Mesodermal cell (in vitro differentiated cells): ENCODE results near the gene ARF1.

ENCODE experiments used
- H3K27ac ChIP-seq: 2 replicates; pipeline ENCODE4 v1.7.0; 2013; ENCODE audit warnings: mild to moderate bottlenecking, low read depth, low read length, moderate library complexity; ENCODE audit not compliant: severe bottlenecking
- H3K36me3 ChIP-seq: 2 replicates; pipeline ENCODE4 v1.7.1; 2013; ENCODE audit warnings: mild to moderate bottlenecking, low read length, moderate library complexity; ENCODE audit not compliant: control insufficient read depth, insufficient read depth
- H3K4me1 ChIP-seq: one replicate; pipeline ENCODE4 v1.7.1; 2013; ENCODE audit warnings: mild to moderate bottlenecking, low read length; ENCODE audit not compliant: insufficient read depth, control insufficient read depth, poor library complexity, severe bottlenecking
- H3K4me3 ChIP-seq: 2 replicates; pipeline ENCODE4 v1.7.0; 2013; ENCODE audit warnings: low read length, control low read depth, mild to moderate bottlenecking; ENCODE audit not compliant: insufficient read depth, poor library complexity, severe bottlenecking; ENCODE audit errors: extremely low read depth
- H3K9me3 ChIP-seq: 2 replicates; pipeline ENCODE4 v1.7.1; 2013; ENCODE audit warnings: mild to moderate bottlenecking, low read length, moderate library complexity; ENCODE audit not compliant: control insufficient read depth
- WGBS, 2 experiments: methylation state at CpG; one replicate each; pipeline ENCODE4 v1.1.5; 2013; ENCODE audit warnings: missing lambda C conversion rate in 2 of 2; ENCODE audit not compliant: insufficient coverage in 2 of 2; 5-methylcytosine and 5-hydroxymethylcytosine counted together

ARF1 gene

DNA sequence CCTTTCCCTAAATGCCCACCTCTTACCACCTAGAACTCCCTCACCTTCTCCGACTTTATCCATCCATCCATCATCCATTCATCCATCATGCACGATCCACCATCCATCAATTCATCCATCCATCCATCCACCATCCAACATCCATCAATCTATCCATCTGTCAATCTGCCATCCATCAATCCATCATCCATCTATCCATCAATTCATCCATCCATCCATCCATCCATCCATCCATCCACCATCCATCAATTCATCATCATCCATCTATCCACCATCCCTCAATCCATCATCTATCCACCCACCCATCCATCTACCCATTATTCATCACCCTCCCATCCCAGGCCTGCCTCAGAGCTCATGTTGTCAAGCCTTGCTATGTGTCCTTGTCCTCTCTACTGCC, 41.2 kb upstream of the ARF1 start:
- no peak overlapping the region for H3K4me3 ChIP-seq
- H3K9me3 ChIP-seq, result no peaks in the 10 kb centered on the region
- H3K36me3 ChIP-seq, result no peaks in the 10 kb centered on the region
- no peaks in the 10 kb centered on the region for H3K4me1 ChIP-seq
- no peak overlapping the region for H3K27ac ChIP-seq
- 69 to 81% methylated on average over 2 of the region's 2 CpGs for WGBS, 2 experiments

GRCh38 chr1:228042508-228042907, 40.0 kb upstream of the ARF1 start:
- Histone ChIP-seq H3K27ac (no peak overlapping the region), H3K36me3 (no peaks in the 10 kb centered on the region), H3K4me1 (no peaks in the 10 kb centered on the region), H3K9me3 (no peaks in the 10 kb centered on the region), H3K4me3 (no peak overlapping the region)

- no peaks in the 10 kb centered on the region for H3K9me3 ChIP-seq
- H3K4me1 ChIP-seq, result no peaks in the 10 kb centered on the region
- 66 to 78% methylated on average over 5 to 6 of the region's 7 CpGs for WGBS, 2 experiments
- H3K27ac ChIP-seq, result no peak overlapping the region
- no peaks in the 10 kb centered on the region for H3K36me3 ChIP-seq
- no peak overlapping the region for H3K4me3 ChIP-seq
Measured at GRCh38 chr1:228043281-228043848, 39.1 kb upstream of the ARF1 start.

GRCh38 chr1:228044961-228045360, 37.5 kb upstream of the ARF1 start:
- Histone ChIP-seq H3K9me3 (no peaks in the 10 kb centered on the region), H3K36me3 (no peaks in the 10 kb centered on the region), H3K4me1 (no peaks in the 10 kb centered on the region), H3K27ac (no peak overlapping the region), H3K4me3 (no peak overlapping the region)
- WGBS, 2 experiments, result 64 to 87% methylated on average over 2 to 3 of the region's 3 CpGs

DNA sequence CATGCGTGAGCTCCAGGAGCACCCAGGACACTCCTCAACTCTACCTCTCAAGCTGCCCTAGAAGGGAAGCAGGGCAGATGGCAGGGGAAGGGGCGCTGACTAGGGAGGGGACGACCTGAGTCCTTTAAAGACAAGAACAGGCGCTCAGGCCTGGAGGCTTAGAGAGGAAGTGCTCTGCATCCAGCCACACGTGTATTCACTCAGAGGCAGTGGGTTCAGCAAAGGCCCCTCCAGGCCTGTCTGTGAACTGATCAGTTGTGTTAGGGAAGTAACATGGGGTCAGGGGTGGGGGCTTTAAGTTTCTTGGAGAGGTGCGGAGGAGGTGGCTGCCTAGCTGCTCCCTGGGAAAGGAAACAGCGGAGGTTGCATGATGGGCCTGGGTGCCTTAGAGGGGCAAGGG, 37.1 kb upstream of the ARF1 start:
- H3K4me3 ChIP-seq, result no peak overlapping the region
- WGBS, 2 experiments, result 83 to 85% methylated on average over 6 of the region's 7 CpGs
- no peaks in the 10 kb centered on the region for H3K4me1 ChIP-seq
- no peaks in the 10 kb centered on the region for H3K36me3 ChIP-seq
- no peak overlapping the region for H3K27ac ChIP-seq
- H3K9me3 ChIP-seq, result no peaks in the 10 kb centered on the region

DNA sequence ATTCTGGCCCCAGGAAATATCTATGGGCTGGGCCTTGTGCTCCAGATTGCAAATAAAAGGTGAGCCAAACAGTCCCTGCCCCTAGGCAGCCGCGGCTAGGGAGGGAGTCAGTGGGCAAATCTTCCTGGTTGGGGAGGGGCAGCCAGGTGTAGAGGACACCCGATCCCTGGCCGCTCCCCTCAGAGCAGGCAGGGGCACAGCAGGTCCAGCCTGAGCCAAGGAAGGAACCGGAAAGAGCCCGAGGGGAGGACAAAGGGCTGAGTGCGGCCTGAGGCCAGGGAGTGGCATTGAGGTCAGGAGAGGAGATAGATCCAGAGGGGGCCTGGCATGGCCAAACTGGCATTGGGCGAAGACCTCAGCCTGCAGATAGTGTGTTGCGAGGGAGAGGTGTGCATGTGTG, 36.6 kb upstream of the ARF1 start:
- no peak overlapping the region for H3K27ac ChIP-seq
- no peak overlapping the region for H3K4me3 ChIP-seq
- WGBS, 2 experiments, result 80 to 87% methylated on average over 8 to 9 of the region's 9 CpGs
- no peaks in the 10 kb centered on the region for H3K9me3 ChIP-seq
- no peaks in the 10 kb centered on the region for H3K4me1 ChIP-seq
- H3K36me3 ChIP-seq, result no peaks in the 10 kb centered on the region

GRCh38 chr1:228046421-228047182, 35.9 kb upstream of the ARF1 start:
- Histone ChIP-seq H3K9me3 (no peaks in the 10 kb centered on the region), H3K4me1 (no peaks in the 10 kb centered on the region), H3K36me3 (no peaks in the 10 kb centered on the region), H3K27ac (no peak overlapping the region), H3K4me3 (no peak overlapping the region)
- 87 to 95% methylated on average over 8 of the region's 8 CpGs for WGBS, 2 experiments

- no peaks in the 10 kb centered on the region for H3K36me3 ChIP-seq
- H3K27ac ChIP-seq, result no peak overlapping the region
- 90 to 93% methylated on average over 6 of the region's 7 CpGs for WGBS, 2 experiments
- no peak overlapping the region for H3K4me3 ChIP-seq
- H3K9me3 ChIP-seq, result no peaks in the 10 kb centered on the region
- no peaks in the 10 kb centered on the region for H3K4me1 ChIP-seq
Measured at GRCh38 chr1:228047183-228047466, 35.4 kb upstream of the ARF1 start.

DNA sequence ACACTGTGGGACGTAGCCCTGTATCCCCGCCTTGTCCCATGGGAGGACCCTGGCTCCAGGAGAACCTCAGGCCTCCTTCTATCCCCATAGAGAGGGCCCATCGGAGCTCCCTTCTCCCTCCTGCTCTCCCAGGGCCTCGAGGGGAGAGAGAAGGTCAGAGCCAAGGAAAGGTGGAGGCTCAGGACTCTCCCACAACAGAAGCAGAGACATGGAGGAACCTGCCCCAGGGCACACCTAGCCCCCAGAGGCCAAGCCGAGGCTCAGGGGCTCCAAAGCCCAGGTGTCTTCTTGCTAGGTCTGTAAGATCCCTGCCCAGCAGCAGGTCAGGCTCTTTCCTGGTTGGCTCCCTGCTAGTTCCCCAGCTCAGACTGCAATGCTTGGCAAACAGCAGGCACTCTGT, 34.4 kb upstream of the ARF1 start:
- Histone ChIP-seq H3K4me3 (no peak overlapping the region), H3K9me3 (no peaks in the 10 kb centered on the region), H3K4me1 (no peaks in the 10 kb centered on the region), H3K27ac (no peak overlapping the region), H3K36me3 (no peaks in the 10 kb centered on the region)
- WGBS, 2 experiments, result 77 to 81% methylated on average over 1 to 3 of the region's 5 CpGs

DNA sequence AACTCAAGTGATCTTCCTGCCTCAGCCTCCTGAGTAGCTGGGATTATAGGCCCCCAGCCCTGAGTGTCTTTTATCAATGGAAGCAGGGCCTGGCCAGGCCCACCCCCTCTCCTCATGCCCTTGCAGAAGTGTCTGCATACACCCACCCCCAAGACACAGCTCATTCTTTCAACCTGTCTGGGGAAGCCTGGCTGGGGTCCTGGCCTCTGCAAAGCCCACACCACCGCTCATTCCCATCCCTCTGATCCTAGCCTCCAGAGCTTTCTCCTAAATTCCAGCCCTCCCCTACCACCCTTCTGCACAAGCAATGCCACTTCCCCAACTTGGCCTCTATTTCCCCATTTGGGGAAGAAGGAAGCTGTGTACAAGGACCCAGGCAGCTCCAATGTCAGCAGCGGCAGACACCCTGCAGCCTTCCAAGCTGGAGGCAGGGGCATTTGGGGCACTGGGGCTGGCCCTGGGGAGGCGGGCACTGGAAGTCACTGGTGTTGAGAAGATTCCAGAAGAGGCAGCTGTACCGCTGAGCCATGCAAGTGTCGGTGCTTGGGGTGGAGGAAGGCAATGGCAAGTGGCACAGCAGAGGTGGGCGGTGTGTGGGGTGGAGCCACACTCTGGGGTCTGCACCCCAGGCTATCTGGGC, 33.7 kb upstream of the ARF1 start:
- Histone ChIP-seq H3K4me1 (no peaks in the 10 kb centered on the region), H3K9me3 (no peaks in the 10 kb centered on the region), H3K36me3 (no peaks in the 10 kb centered on the region), H3K4me3 (no peak overlapping the region), H3K27ac (no peak overlapping the region)
- 87 to 91% methylated on average over 6 of the region's 6 CpGs for WGBS, 2 experiments

DNA sequence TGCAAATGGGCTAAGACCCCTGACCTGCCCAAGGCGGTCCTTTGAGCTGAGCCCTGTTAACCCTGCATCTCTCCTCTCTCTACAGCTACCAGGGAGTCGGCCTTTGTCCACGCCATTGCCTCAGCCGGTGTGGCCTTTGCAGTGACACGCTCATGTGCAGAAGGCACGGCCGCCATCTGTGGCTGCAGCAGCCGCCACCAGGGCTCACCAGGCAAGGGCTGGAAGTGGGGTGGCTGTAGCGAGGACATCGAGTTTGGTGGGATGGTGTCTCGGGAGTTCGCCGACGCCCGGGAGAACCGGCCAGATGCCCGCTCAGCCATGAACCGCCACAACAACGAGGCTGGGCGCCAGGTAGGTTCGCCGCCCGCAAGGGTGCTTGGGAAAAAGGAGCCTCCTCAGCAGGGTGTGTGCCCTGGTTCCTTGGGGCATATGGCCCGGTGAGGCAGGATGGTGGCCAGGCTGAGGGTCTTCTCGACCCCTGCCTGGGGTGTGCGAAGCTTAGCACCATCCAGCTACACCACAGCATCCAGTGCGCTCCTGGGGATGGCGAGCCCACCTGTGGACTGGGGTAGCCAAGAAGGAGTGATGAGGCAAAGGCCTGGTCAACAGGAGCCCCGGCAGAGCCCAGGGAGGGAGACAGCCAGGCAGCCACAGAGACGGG, 31.8 kb upstream of the ARF1 start:
- 91 to 94% methylated on average over 29 of the region's 30 CpGs for WGBS, 2 experiments
- H3K27ac ChIP-seq, result no peak overlapping the region
- H3K9me3 ChIP-seq, result no peaks in the 10 kb centered on the region
- H3K4me1 ChIP-seq, result no peaks in the 10 kb centered on the region
- H3K4me3 ChIP-seq, result no peak overlapping the region
- H3K36me3 ChIP-seq, result no peaks in the 10 kb centered on the region
